Activated CD8-positive, alpha-beta T cell treated with anti-CD3 and anti-CD28 coated beads, Interleukin-2, amount 10 ng/mL, durations not matched to agents 7 days and 5 days (primary cell): Measurements from ENCODE around the gene CBLB. TPM values are rescaled to one million over a fixed set of nuclear protein-coding genes. Genes with fewer than 3 reads are reported as not detected.

Experiments used
- ATAC-seq: fragments of 150-1000 bp; cut with Tn5 transposase; one replicate; pipeline ENCODE4 v1.10.0; 2021; ENCODE audit warnings: moderate library complexity
- CTCF ChIA-PET: fragments of 350-600 bp; sonication (Branson Sonifier 250); formaldehyde crosslinking; loops from one replicate; lab custom pipeline; 2021; ENCODE audit warnings: antibody characterized with exemption; lab: Charles Lee
- POLR2A ChIA-PET: fragments of 350-600 bp; sonication (Branson Sonifier 250); formaldehyde crosslinking; loops from one replicate; lab custom pipeline; 2021; ENCODE audit warnings: antibody characterized with exemption; lab: Charles Lee
- DNase-seq: peaks from one replicate; pipeline ENCODE4 v3.0.0-alpha.2; 2020
- H3K27ac Mint-ChIP-seq: one replicate; pipeline ENCODE4 v1.8.0; 2021; ENCODE audit warnings: mild to moderate bottlenecking, mixed read lengths
- H3K27me3 Mint-ChIP-seq: one replicate; pipeline ENCODE4 v1.8.0; 2021; ENCODE audit warnings: low read depth, mixed read lengths
- H3K36me3 Mint-ChIP-seq: one replicate; pipeline ENCODE4 v1.8.0; 2021; ENCODE audit warnings: low read depth, mixed read lengths
- H3K4me1 Mint-ChIP-seq: one replicate; pipeline ENCODE4 v1.8.0; 2021; ENCODE audit warnings: low read depth, mixed read lengths
- H3K4me3 Mint-ChIP-seq: one replicate; pipeline ENCODE4 v1.8.0; 2021; ENCODE audit warnings: mild to moderate bottlenecking, mixed read lengths
- H3K9me3 Mint-ChIP-seq: one replicate; pipeline ENCODE4 v1.8.0; 2022; ENCODE audit warnings: mixed read lengths; ENCODE audit not compliant: insufficient read depth
- total RNA-seq, 2 experiments: library from RNA; stranded (reverse); gene quantifications; one replicate each; pipeline ENCODE4 v1.2.3, GENCODE V29; 2021

Gene CBLB
- total RNA-seq, 2 experiments from 2014 or later: 117 to 122 TPM

DNA sequence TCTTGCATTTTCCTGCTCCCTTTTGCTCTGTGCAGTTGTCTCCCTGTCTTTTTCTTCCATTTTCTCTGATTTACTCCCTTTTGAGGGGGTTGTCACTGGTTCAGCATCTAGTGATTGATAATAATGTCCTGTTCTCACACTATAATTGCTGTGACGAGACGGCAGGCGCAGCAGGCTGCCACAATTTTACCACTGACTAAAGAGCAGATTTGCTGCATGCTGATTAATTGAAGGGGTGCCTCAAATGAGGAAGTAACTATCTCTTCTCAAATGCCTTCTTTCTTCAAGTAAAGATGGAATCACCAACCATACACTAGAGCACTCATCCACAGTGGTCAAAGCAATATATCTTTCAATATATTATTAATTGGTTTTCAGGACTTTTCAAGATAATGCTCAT is 219.3 kb downstream of the CBLB start:
- Mint-ChIP-seq H3K4me1 (no peaks in the 10 kb centered on the region), H3K4me3 (no peak overlapping the region), H3K27me3 (peaks cover 8% of the 10 kb centered on the region), H3K36me3 (peaks cover 3% of the 10 kb centered on the region), H3K9me3 (no peaks in the 10 kb centered on the region), H3K27ac (no peak overlapping the region)
- ATAC-seq (no peak), DNase-seq (no peak)
- ChIA-PET POLR2A (no interaction called here), CTCF (no interaction called here)

DNA sequence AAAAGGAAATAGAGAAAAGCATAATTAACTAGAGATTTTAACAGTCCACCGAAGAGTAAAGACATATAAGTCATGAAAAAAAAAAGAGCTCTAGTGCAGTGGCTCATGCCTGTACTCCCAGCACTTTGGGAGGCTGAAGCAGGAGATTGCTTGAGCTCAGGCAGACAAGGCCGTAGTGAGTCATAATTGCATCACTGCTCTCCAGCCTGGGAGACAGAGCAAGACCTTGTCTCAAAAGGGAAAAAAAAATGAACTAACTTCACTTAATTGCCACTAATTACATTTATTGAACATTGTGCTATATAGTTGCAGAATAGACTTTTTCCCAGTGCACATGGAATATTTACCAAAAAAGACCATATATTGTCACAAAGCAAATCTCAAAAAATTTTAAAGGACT is 221.8 kb downstream of the CBLB start:
- peaks cover 8% of the 10 kb centered on the region for H3K27me3 Mint-ChIP-seq
- H3K4me3 Mint-ChIP-seq: no peak overlapping the region
- ATAC-seq: no peak
- H3K4me1 Mint-ChIP-seq: no peaks in the 10 kb centered on the region
- ChIA-PET CTCF (no interaction called here), POLR2A (interaction anchor here (0.6 kb wide), 1 partner anchor 766 kb away, joined by 4 read pairs; no protein-coding TSS in a partner anchor)
- H3K9me3 Mint-ChIP-seq: no peaks in the 10 kb centered on the region
- no peak for DNase-seq
- H3K36me3 Mint-ChIP-seq: no peaks in the 10 kb centered on the region
- H3K27ac Mint-ChIP-seq: no peak overlapping the region

DNA sequence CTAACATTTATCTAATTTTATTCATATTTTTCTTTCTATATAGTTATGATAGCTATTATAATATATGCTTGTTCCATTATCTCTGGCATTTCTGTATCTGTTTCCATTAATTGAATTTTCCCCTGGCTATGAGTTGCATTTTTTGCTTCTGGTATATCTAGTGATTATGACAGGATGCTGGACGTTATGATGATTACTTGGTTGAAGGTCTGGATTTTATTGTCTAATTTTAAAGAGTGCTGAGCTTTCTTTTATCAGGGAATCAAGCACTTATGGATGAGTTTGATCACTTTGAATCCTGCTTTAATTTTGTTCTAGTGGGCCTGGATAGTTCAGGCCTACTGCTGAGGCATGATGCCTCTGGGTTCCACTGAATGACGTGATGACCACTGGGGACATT is 229.7 kb downstream of the CBLB start:
- ChIA-PET CTCF (no interaction called here), POLR2A (no interaction called here)
- no peak for DNase-seq
- no peaks in the 10 kb centered on the region for H3K9me3 Mint-ChIP-seq
- H3K36me3 Mint-ChIP-seq: no peaks in the 10 kb centered on the region
- no peaks in the 10 kb centered on the region for H3K27me3 Mint-ChIP-seq
- no peaks in the 10 kb centered on the region for H3K4me1 Mint-ChIP-seq
- no peak for ATAC-seq
- H3K4me3 Mint-ChIP-seq: no peak overlapping the region
- H3K27ac Mint-ChIP-seq: no peak overlapping the region

DNA sequence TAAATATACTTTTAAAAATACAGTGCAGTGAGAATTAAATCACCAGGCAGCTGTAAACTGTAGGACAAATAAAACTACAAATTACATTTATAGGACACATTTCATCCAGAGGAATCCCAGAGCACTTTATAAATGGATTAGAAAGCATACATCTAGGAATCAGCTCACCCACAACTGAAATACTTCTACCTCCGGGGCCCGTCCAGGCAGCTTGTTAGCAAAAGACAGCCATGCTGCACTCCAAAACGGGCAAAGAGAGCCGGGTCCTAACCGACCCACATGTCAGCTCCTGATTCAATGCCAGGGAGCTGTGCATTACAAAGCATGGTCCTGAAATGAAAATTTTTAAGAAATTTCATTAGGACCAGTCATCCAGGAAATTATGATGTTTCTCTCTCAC is 234.1 kb downstream of the CBLB start:
- CTCF ChIA-PET: no interaction called here
- POLR2A ChIA-PET: no interaction called here
- no peaks in the 10 kb centered on the region for H3K9me3 Mint-ChIP-seq
- H3K27ac Mint-ChIP-seq: no peak overlapping the region
- no peaks in the 10 kb centered on the region for H3K36me3 Mint-ChIP-seq
- ATAC-seq (no peak), DNase-seq (no peak)
- H3K27me3 Mint-ChIP-seq: no peaks in the 10 kb centered on the region
- H3K4me1 Mint-ChIP-seq: no peaks in the 10 kb centered on the region
- H3K4me3 Mint-ChIP-seq: no peak overlapping the region

DNA sequence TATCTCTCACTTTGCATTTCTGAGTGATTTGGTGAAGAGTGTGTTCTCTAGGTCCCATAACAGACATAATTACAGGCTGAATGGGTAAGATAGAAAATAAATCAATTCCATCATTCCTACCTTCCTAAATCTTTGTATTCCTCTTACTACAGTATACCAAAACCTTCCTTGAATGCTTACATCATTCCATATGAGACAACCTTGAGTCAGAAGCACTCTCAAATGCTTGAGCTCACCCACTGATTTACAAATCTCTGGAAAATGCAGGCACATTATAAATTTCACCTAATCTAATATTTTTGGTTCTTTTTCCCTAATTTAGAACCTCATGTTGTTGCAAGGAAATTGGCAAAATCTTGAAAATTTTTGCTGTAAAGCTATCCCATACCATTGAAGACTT is 239.1 kb downstream of the CBLB start:
- Mint-ChIP-seq H3K4me3 (no peak overlapping the region), H3K27ac (no peak overlapping the region), H3K27me3 (no peaks in the 10 kb centered on the region), H3K36me3 (no peaks in the 10 kb centered on the region), H3K4me1 (no peaks in the 10 kb centered on the region), H3K9me3 (no peaks in the 10 kb centered on the region)
- no peak for DNase-seq
- no peak for ATAC-seq
- ChIA-PET POLR2A (no interaction called here), CTCF (no interaction called here)

DNA sequence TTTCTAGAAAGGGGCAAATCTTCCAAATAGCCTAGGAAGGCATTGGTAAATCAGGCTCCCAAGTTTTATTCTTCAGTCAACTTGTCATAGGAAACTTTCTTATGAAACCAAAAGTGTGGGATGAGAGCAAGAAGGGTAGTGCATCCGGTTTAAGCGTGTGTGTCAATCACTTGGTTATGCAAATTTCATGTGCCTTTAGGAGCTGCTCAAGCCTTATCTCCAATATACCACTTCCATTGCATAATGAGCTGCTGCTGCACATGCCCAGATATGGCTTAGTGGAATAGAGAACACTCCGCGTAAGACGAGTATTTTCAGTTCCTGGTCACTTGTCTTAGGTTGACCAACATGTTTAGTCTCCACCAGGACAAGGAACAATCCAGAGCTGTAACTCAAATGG is 242.1 kb downstream of the CBLB start:
- H3K27ac Mint-ChIP-seq: no peak overlapping the region
- no peak for DNase-seq
- no peaks in the 10 kb centered on the region for H3K9me3 Mint-ChIP-seq
- ChIA-PET POLR2A (no interaction called here), CTCF (no interaction called here)
- no peak for ATAC-seq
- no peak overlapping the region for H3K4me3 Mint-ChIP-seq
- no peaks in the 10 kb centered on the region for H3K4me1 Mint-ChIP-seq
- H3K36me3 Mint-ChIP-seq: no peaks in the 10 kb centered on the region
- no peaks in the 10 kb centered on the region for H3K27me3 Mint-ChIP-seq

DNA sequence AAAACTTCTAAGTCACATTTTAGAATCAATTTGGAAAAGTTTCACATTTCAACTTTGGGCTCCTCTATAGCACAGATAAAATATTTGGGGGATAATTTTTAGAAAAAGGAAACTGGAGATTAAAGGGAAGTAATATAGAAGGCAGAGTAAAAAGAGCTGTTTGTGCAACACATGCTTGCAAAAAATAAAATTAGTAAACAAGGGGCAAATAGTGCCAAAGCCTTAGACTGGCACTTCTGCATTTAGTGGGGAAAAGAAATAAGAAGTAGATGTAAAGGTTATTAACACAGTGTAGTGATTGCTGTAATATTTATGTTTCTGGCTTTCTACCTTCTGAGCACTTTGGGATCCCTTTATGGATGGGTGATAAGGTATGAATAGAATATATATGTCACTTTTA is 246.6 kb downstream of the CBLB start:
- POLR2A ChIA-PET: no interaction called here
- H3K4me1 Mint-ChIP-seq: no peaks in the 10 kb centered on the region
- no peak overlapping the region for H3K27ac Mint-ChIP-seq
- CTCF ChIA-PET: no interaction called here
- H3K36me3 Mint-ChIP-seq: no peaks in the 10 kb centered on the region
- ATAC-seq (no peak), DNase-seq (no peak)
- H3K9me3 Mint-ChIP-seq: no peaks in the 10 kb centered on the region
- no peaks in the 10 kb centered on the region for H3K27me3 Mint-ChIP-seq
- H3K4me3 Mint-ChIP-seq: no peak overlapping the region

DNA sequence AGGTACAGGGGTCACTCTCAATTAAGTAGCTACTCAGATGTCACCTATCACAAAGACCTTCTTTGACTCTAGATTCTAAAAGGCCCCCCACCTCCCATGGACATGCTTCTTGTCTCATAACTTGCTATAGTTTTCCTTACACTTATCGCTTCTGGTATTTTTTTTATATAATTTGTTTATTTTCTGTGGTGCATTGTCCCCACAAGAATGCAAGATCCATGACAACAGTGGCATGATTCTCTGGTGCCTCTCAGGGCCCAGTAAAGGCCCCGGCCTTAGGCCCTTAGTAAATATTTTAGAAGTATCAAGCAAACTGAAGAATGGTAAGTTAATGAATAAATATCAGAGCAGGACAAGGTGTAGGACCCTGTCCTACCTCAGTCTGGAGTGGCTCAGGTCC is 248.6 kb downstream of the CBLB start:
- ATAC-seq (no peak), DNase-seq (no peak)
- no peaks in the 10 kb centered on the region for H3K4me1 Mint-ChIP-seq
- no peaks in the 10 kb centered on the region for H3K27me3 Mint-ChIP-seq
- H3K27ac Mint-ChIP-seq: no peak overlapping the region
- H3K4me3 Mint-ChIP-seq: no peak overlapping the region
- no peaks in the 10 kb centered on the region for H3K36me3 Mint-ChIP-seq
- CTCF ChIA-PET: no interaction called here
- POLR2A ChIA-PET: no interaction called here
- H3K9me3 Mint-ChIP-seq: no peaks in the 10 kb centered on the region

DNA sequence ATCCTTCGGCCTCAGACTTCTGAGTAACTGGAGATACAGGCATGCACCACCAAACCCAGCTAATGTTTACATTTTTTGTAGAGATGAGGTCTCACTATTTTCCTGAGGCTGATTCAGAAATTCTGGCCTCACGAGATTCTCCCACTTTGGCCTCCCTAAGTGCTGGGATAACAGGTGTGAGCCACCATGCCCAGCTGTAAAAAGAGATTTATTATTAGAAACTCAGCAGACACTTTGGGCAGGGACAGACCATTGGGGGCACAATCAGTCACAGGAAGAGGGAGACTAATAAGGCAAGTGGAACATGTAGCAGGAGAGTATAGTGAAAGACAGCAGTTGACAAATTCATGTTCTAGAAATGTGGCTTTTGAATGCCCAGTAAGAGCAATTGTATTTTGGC is 249.2 kb downstream of the CBLB start:
- no peak for DNase-seq
- Mint-ChIP-seq H3K36me3 (no peaks in the 10 kb centered on the region), H3K4me3 (no peak overlapping the region), H3K27me3 (no peaks in the 10 kb centered on the region), H3K9me3 (no peaks in the 10 kb centered on the region), H3K4me1 (no peaks in the 10 kb centered on the region), H3K27ac (no peak overlapping the region)
- POLR2A ChIA-PET: no interaction called here
- CTCF ChIA-PET: no interaction called here
- ATAC-seq: no peak

DNA sequence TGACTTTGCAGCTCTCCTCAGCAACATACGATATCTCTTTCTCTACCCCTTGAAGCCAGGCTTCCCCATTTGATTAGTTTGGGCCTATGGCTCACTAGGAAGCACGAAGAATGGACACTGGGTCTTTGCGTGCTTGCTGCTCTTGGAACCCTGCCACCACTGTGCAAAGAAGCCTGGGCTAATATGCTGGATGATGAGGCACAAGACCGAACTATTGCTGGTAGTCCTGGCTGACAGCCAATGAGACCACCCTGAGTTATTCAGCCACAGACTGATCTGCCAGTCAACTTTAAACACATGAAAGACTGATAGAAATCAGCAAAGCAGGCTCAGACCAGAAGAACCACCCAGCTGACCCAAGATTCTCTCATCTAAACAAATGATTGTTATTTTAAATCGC is 250.3 kb downstream of the CBLB start:
- no peaks in the 10 kb centered on the region for H3K36me3 Mint-ChIP-seq
- POLR2A ChIA-PET: no interaction called here
- H3K9me3 Mint-ChIP-seq: no peaks in the 10 kb centered on the region
- CTCF ChIA-PET: no interaction called here
- H3K27ac Mint-ChIP-seq: no peak overlapping the region
- H3K27me3 Mint-ChIP-seq: no peaks in the 10 kb centered on the region
- DNase-seq: no peak
- ATAC-seq: no peak
- H3K4me3 Mint-ChIP-seq: no peak overlapping the region
- no peaks in the 10 kb centered on the region for H3K4me1 Mint-ChIP-seq

DNA sequence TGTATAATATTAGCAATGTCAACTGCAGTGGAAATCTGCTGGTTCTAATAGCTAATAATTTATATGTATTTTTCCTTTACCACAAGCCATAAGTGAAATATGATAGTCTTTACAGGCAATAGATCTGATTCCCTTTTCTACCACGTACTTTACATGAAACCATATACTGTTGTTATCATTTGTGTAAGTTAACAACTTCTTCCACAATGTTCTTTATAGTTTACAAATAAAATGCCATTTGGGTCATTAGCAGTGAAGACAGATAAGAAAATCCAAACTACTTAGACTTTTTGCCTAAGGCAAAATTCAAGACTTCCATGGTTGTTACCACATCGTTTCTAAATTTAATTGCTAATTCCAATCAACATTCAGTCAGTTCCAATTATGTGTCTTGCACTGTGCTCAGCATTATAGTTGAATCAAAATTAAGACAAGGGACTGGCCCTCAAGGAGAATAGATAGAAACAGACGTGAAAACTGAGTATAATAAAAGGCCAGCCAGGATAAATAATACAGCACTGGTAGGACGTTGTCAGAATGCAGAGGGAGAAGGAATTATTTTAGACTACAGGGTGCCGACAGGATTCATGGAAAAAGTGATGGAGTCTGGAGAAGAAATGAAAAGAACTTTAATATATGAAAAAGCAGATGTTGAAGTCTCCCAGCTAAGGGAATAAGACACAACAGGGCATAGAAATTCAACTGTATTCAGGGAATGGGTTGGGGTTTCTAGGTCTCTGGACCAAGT is 252.3 kb downstream of the CBLB start:
- Mint-ChIP-seq H3K27ac (no peak overlapping the region), H3K9me3 (no peaks in the 10 kb centered on the region), H3K36me3 (no peaks in the 10 kb centered on the region), H3K4me1 (no peaks in the 10 kb centered on the region), H3K27me3 (no peaks in the 10 kb centered on the region), H3K4me3 (no peak overlapping the region)
- DNase-seq: no peak
- POLR2A ChIA-PET: no interaction called here
- CTCF ChIA-PET: no interaction called here
- no peak for ATAC-seq

DNA sequence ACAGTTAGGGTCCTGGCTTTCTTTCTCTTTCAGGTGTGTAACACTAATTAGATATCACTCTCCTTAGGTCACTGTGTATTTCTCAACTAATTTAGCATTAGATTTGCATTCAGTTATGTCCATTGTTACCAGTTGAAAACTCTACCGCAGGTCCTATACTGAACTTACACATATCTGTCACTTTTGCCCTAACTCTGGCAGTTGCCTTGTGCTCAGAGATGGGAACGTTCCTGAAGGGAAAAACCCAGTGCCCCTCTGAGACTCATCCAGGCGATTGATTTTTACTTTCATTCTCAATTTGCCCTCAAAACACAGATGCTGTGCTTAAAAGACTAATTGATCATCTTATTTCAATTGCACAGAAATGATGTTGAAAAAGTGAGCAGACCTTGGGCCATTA is 253.0 kb downstream of the CBLB start:
- CTCF ChIA-PET: no interaction called here
- DNase-seq (no peak), ATAC-seq (no peak)
- H3K9me3 Mint-ChIP-seq: no peaks in the 10 kb centered on the region
- no peaks in the 10 kb centered on the region for H3K4me1 Mint-ChIP-seq
- H3K27ac Mint-ChIP-seq: no peak overlapping the region
- H3K36me3 Mint-ChIP-seq: no peaks in the 10 kb centered on the region
- peaks cover 2% of the 10 kb centered on the region for H3K27me3 Mint-ChIP-seq
- POLR2A ChIA-PET: no interaction called here
- no peak overlapping the region for H3K4me3 Mint-ChIP-seq
